Coronary artery (tissue), 2 donors: ENCODE measurements around the gene PHACTR1.

Source experiments
- DNase-seq: peaks from one replicate; pipeline ENCODE4 v3.0.0-alpha.2; 2017; ENCODE audit warnings: low spot score
- H3K27ac ChIP-seq, 2 donors: fragments of 200-600 bp; sonication (generic); one replicate each; pipeline ENCODE4 v1.5.1; 2016 to 2019
- H3K4me3 ChIP-seq: fragments of 200-600 bp; sonication (generic); 2 replicates; pipeline ENCODE4 v1.5.1; 2016; ENCODE audit warnings: mild to moderate bottlenecking, moderate library complexity
- CTCF ChIP-seq: fragments of 200-600 bp; sonication (generic); IDR thresholded peaks from one replicate; pipeline ENCODE4 v1.5.1; 2019; ENCODE audit warnings: antibody characterized with exemption

Gene PHACTR1

GRCh38 chr6:12967686-12968085 is 251.1 kb downstream of the PHACTR1 start:
- DNase-seq = no peak
- no peak overlapping the region for H3K4me3 ChIP-seq
- no peak overlapping the region for H3K27ac ChIP-seq
- no peak for TF ChIP-seq CTCF

- TF ChIP-seq CTCF = no peak
- DNase-seq = no peak
- no peak overlapping the region for H3K4me3 ChIP-seq
- H3K27ac ChIP-seq = no peak overlapping the region
Observed at GRCh38 chr6:12968290-12968689, 251.7 kb downstream of the PHACTR1 start.

GRCh38 chr6:12968839-12969558 is 252.4 kb downstream of the PHACTR1 start:
- H3K4me3 ChIP-seq = no peak overlapping the region
- no peak for DNase-seq
- peak overlapping the region in 1 of 2 donors; percentile 32 for H3K27ac ChIP-seq
- no peak for TF ChIP-seq CTCF

- peak overlapping the region in 1 of 2 donors; percentile 12 for H3K27ac ChIP-seq
- H3K4me3 ChIP-seq = no peak overlapping the region
Observed at GRCh38 chr6:12969966-12970365, 253.4 kb downstream of the PHACTR1 start.

GRCh38 chr6:12973386-12973785 is 256.8 kb downstream of the PHACTR1 start:
- Histone ChIP-seq H3K4me3 (no peak overlapping the region), H3K27ac (no peak overlapping the region)
- no peak for DNase-seq
- no peak for TF ChIP-seq CTCF

More at GRCh38 chr6:12969966-12970365, 253.4 kb downstream of the PHACTR1 start:
- no peak for DNase-seq
- no peak for TF ChIP-seq CTCF

- no peak for TF ChIP-seq CTCF
- Histone ChIP-seq H3K4me3 (no peak overlapping the region), H3K27ac (no peak overlapping the region)
- DNase-seq = no peak
Observed at GRCh38 chr6:12974551-12974950, 258.0 kb downstream of the PHACTR1 start.

GRCh38 chr6:12976366-12976765 is 259.8 kb downstream of the PHACTR1 start:
- no peak for TF ChIP-seq CTCF
- H3K27ac ChIP-seq = no peak overlapping the region
- DNase-seq = no peak
- no peak overlapping the region for H3K4me3 ChIP-seq
